ENCODE data around the gene KRT20.
"Not testable (repeated sequence)": the region's sequence is repeated elsewhere in the genome, so short reads cannot be mapped to it uniquely, and the experiment has no call there.

KRT20 gene

GRCh38 chr17:40864661-40865390 lies 20.2 kb downstream of the KRT20 start:
- in situ Hi-C loops (cut with MboI; ENCODE audit: low pct_unique_long_range_greater_than_20kb, low sequenced_read_pairs): no loop called here
- no peak for DNase-seq

- in situ Hi-C loops (cut with MboI; ENCODE audit: low pct_unique_long_range_greater_than_20kb, low sequenced_read_pairs): no loop called here
- DNase-seq: peak; percentile 26
Measured at GRCh38 chr17:40862985-40863733, 21.9 kb downstream of the KRT20 start.

- DNase-seq: no peak
- in situ Hi-C loops (cut with MboI; ENCODE audit: low pct_unique_long_range_greater_than_20kb, low sequenced_read_pairs): no loop called here
Measured at GRCh38 chr17:40859536-40859935, 25.5 kb downstream of the KRT20 start.

- DNase-seq; in situ Hi-C loops (cut with MboI; ENCODE audit: low pct_unique_long_range_greater_than_20kb, low sequenced_read_pairs): not testable (repeated sequence)
Measured at GRCh38 chr17:40858667-40859066, 26.4 kb downstream of the KRT20 start.

GRCh38 chr17:40857535-40857934 lies 27.5 kb downstream of the KRT20 start:
- in situ Hi-C loops (cut with MboI; ENCODE audit: low pct_unique_long_range_greater_than_20kb, low sequenced_read_pairs): no loop called here
- DNase-seq: no peak

- no peak for DNase-seq
- in situ Hi-C loops (cut with MboI; ENCODE audit: low pct_unique_long_range_greater_than_20kb, low sequenced_read_pairs): no loop called here
Measured at GRCh38 chr17:40854175-40854814, 30.7 kb downstream of the KRT20 start.

GRCh38 chr17:40852364-40852763 lies 32.7 kb downstream of the KRT20 start:
- no peak for DNase-seq
- in situ Hi-C loops (cut with MboI; ENCODE audit: low pct_unique_long_range_greater_than_20kb, low sequenced_read_pairs): no loop called here

GRCh38 chr17:40850293-40850972 lies 34.6 kb downstream of the KRT20 start:
- in situ Hi-C loops (cut with MboI; ENCODE audit: low pct_unique_long_range_greater_than_20kb, low sequenced_read_pairs): no loop called here

GRCh38 chr17:40849723-40850122 lies 35.3 kb downstream of the KRT20 start:
- DNase-seq: no peak
- in situ Hi-C loops (cut with MboI; ENCODE audit: low pct_unique_long_range_greater_than_20kb, low sequenced_read_pairs): no loop called here

More at GRCh38 chr17:40850293-40850972, 34.6 kb downstream of the KRT20 start:
- DNase-seq: no peak

GRCh38 chr17:40848583-40849235 lies 36.3 kb downstream of the KRT20 start:
- in situ Hi-C loops (cut with MboI; ENCODE audit: low pct_unique_long_range_greater_than_20kb, low sequenced_read_pairs): no loop called here

GRCh38 chr17:40846515-40847144 lies 38.4 kb downstream of the KRT20 start:
- in situ Hi-C loops (cut with MboI; ENCODE audit: low pct_unique_long_range_greater_than_20kb, low sequenced_read_pairs): no loop called here
- DNase-seq: no peak

More at GRCh38 chr17:40848583-40849235, 36.3 kb downstream of the KRT20 start:
- no peak for DNase-seq

- in situ Hi-C loops (cut with MboI; ENCODE audit: low pct_unique_long_range_greater_than_20kb, low sequenced_read_pairs): no loop called here
- DNase-seq: no peak
Measured at GRCh38 chr17:40844671-40845107, 40.4 kb downstream of the KRT20 start.

- in situ Hi-C loops (cut with MboI; ENCODE audit: low pct_unique_long_range_greater_than_20kb, low sequenced_read_pairs): no loop called here
- DNase-seq: no peak
Measured at GRCh38 chr17:40843242-40843641, 41.8 kb downstream of the KRT20 start.

- in situ Hi-C loops (cut with MboI; ENCODE audit: low pct_unique_long_range_greater_than_20kb, low sequenced_read_pairs): no loop called here
- no peak for DNase-seq
Measured at GRCh38 chr17:40841246-40841645, 43.8 kb downstream of the KRT20 start.

- in situ Hi-C loops (cut with MboI; ENCODE audit: low pct_unique_long_range_greater_than_20kb, low sequenced_read_pairs): no loop called here
- DNase-seq: no peak
Measured at GRCh38 chr17:40839194-40839593, 45.8 kb downstream of the KRT20 start.

GRCh38 chr17:40836020-40836419 lies 49.0 kb downstream of the KRT20 start:
- in situ Hi-C loops (cut with MboI; ENCODE audit: low pct_unique_long_range_greater_than_20kb, low sequenced_read_pairs): no loop called here
- DNase-seq: no peak

- in situ Hi-C loops (cut with MboI; ENCODE audit: low pct_unique_long_range_greater_than_20kb, low sequenced_read_pairs): no loop called here
- no peak for DNase-seq
Measured at GRCh38 chr17:40833882-40834281, 51.2 kb downstream of the KRT20 start.

- DNase-seq: no peak
- in situ Hi-C loops (cut with MboI; ENCODE audit: low pct_unique_long_range_greater_than_20kb, low sequenced_read_pairs): no loop called here
Measured at GRCh38 chr17:40832840-40833239, 52.2 kb downstream of the KRT20 start.

All from KBM-7 (cell line).